ENCODE measurements around the gene DDX10.
"Not testable (repeated sequence)": the region's sequence is repeated elsewhere in the genome, so short reads cannot be mapped to it uniquely, and the experiment has no call there.

Gene DDX10

DNA sequence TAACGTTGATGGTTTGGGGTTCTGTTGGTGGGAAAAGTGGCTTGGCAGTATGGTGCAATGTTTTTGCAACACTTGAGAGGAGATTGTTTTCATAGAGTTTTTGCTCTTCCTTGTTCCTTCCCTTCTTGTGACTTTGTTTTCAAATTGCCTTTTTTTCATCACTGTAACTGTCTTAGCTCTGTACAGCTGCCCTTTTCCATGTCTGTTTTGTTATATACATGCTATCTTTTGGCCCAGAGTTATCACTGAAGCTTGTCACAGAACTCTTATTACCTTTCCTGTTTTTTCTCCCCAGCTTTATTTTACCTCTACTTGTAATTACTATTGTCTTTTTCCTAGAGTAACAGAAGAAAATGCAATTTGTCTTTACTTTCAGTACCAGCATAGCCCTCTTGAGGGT lies 154.1 kb downstream of the DDX10 start:
- DNase-seq (ENCODE audit: low read depth in 4 of 4, low spot score in 1 of 4) = no peak

DNA sequence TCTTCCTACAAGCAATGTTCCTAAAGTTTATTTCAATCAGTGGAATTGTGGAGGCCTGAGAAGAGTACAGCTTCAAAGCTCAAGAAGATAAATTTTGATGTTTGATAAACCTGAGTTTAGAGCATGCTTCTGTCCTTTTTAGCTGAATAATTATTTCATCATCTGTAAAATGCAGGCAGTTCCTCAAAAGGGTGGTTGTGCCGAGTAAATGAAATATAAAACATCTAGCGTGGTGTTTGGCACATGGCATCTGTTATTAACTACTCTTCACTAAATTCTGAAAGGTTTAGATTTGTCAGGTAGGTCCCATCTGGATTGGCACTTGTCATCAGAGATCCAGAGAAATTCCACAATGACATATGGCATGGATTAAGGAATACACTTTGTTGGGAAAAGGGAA lies 155.1 kb downstream of the DDX10 start:
- DNase-seq (ENCODE audit: low read depth in 4 of 4, low spot score in 1 of 4) = no peak

DNA sequence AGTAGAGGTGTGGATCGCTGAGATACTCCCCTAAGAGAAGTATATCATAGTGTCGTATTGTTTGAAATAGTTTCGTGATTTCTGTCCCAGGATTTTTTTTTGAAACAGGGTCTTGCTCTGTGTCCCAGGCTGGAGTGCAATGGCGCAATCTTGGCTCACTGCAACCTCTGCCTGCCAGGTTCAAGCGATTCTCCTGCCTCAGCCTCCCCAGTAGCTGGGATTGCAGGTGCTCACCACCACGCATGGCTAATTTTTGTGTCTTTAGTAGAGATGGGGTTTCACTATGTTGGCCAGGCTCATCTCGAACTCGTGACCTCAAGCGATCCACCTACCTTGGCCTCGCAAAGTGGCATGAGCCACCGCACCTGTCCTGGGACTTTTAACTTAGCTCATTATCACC lies 159.1 kb downstream of the DDX10 start:
- DNase-seq (ENCODE audit: low read depth in 4 of 4, low spot score in 1 of 4) = not testable (repeated sequence)

DNA sequence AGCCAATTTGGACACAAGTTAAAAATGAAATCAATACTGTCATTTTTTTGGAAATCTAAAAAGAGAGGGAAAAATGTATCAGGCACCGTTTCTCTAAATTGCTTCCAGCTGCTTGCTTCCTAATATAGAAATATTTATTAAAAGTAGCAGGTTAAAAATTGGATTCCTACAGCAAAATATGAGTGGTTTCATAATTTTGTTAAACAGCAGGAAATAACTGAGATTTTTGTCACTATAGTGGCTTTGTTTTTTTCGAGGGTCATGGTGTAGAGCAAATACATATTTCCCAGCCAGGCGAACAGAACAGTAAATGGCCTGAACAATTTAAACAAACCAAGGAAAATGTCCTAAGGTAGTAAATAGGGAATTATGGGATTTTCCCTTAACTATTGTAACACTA lies 159.7 kb downstream of the DDX10 start:
- DNase-seq (ENCODE audit: low read depth in 4 of 4, low spot score in 1 of 4) = no peak

DNA sequence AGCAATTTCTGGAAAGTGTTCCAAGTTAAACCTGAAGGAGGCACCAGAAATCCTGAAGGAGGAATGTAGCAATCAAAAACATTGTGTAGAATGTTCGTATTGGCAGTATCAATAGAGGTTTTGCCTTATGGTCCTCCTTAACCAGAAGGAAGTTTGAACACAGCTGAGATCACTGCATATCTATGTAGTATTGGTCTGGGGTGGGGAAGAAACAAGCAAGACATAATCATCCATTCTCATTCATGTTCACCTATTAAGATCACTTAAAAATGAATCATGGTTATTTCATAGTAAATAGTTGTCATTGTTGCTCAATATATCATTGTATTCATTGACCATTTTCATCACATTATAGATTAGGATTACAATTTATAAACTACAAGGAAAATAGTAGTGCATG lies 160.5 kb downstream of the DDX10 start:
- DNase-seq (ENCODE audit: low read depth in 4 of 4, low spot score in 1 of 4) = no peak

DNA sequence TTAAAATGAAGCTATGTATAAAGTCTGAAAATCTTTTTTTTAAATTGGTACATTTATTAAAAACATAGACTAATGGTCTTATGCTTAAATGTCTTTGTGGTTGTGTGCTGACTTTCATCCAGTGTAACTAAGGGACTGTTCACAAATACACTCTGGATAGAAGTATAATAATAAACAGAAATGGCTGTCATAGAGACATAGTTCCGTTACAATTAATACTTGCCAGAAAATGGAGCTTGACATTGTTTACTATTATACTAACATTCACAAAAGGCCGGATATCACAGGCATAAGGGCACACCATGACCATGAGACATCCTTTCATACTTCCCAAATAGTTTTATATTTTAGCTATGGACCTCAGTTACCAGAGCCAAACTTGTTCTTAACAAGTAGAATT lies 161.3 kb downstream of the DDX10 start:
- DNase-seq (ENCODE audit: low read depth in 4 of 4, low spot score in 1 of 4) = no peak

DNA sequence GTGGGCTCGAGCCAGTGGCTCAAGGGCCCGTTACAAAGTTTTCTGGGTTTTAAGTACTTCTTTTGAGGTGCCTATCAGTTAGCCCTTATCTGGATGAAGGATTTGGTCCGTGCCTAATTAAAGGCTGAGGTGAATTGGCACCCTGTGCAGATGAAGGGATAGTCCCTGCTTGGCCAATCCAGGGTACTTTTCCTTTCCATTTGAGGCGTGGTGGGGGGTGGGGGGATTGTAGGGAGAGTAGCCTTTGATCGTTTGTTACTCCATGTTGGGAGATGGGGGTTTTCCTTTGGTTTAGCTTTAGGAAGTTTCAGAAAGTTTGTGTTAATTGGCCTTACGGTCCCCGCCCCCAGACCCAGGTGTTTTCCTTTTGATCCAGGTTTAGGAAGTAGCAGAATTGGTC lies 170.8 kb downstream of the DDX10 start:
- DNase-seq (ENCODE audit: low read depth in 4 of 4, low spot score in 1 of 4) = no peak

DNA sequence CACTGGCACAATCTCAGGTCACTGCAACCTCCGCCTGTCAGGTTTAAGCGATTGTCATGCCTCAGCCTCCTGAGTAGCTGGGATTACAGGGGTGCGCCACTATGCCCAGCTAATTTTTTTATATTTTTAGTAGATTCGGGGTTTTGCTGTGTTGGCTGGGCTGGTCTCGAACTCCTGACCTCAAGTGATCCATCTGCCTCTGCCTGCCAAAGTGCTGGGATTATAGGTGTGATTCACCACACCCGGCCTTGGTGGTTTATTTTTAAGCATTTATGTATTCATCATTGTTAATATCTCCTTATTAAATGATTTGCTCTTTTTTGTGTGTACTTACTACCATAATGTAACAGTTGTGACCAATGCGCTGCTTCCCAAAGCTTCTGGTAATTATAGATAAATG lies 171.7 kb downstream of the DDX10 start:
- no peak for DNase-seq (ENCODE audit: low read depth in 4 of 4, low spot score in 1 of 4)

DNA sequence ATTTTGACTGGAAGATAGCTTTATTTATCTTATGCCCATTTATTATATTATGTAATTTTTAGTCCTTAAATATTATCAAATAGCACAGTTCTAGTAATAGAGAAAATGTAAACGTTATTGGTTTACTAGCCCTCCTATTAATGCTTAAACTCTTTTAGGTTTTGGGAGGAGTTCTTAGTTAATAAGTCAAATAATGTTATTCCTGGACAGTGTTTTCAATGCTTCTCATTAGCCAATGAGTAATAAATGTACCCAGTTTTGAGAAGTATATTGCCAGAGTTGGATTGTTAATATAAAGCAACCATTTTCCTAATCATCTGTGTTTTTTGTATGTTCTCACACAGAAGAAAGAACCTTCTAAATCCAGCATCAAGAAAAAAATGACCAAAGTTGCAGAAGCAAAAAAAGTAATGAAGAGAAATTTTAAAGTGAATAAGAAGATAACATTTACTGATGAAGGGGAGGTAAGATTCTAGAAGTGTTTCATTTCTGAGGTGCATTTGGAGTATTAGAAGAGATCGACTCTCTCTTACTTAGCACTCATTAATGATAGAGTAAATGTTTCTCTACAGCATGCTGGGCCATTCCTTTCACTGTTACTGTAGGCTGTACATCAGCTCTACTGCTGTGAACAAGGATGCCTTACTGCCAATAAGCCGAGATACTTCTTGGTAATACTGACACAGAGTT lies 173.4 kb downstream of the DDX10 start:
- DNase-seq (ENCODE audit: low read depth in 4 of 4, low spot score in 1 of 4) = no peak

DNA sequence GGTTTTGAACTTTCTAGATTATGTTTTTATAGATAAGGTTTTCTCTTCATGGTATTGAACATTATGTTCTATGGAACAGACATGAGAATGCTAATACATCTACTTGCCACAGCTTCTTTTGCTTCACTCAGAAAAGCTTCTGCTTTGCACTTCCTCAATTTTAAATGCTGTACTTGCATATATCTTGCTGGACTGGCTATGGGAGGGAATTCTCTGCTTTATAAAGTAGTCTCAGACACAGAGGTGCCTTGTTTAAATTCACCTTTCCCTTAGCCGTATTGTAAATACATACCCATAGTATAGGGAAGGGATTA lies 173.9 kb downstream of the DDX10 start:
- no peak for DNase-seq (ENCODE audit: low read depth in 4 of 4, low spot score in 1 of 4)

DNA sequence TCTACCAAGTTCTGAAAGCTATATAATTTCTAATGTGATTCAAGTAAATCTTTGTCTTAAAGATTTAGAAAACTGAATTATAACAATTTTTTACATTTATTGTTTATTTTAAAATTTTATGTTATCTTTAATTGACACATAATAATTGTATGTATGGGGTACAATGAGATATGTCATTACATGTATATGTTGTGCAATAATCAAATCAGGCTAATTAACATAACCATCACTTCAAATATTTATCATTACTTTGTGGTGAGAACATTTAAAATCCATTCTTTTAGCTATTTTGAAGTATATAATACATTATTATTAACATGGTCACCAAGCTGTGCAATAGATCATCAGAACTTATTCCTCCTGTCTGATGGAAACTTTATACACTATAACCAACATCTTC lies 181.1 kb downstream of the DDX10 start:
- DNase-seq (ENCODE audit: low read depth in 4 of 4, low spot score in 1 of 4) = no peak

DNA sequence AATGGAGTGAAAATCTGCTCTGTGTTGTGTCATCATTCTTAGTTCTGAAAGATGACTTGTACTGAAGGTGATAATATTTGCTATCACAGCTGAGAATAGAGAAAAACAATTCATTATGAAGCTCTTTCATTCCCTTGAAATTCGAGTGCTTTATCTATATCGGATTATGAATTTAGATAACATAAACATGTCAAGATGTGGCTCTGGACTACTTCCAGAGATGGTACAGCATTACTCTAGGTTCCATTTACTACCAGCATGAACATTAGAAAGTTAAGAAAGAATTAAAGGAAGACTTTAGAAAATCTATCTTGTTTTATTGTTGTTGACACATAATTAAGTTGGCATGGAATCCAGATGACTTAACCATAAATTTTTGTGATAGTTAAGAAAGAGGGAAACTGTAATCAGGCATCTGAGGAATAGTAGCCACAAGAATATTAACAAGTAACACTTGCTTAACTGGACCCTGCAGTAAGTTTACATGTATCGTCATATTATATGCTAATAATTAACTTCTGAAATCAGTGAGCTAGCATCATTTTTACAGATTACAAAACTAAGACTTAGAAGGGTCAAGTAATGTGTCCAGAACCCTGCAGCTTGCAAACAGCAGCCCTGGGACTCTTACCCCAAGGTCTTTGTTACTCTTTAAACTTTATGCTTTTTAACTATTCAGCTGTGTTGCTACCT lies 182.6 kb downstream of the DDX10 start:
- DNase-seq (ENCODE audit: low read depth in 4 of 4, low spot score in 1 of 4) = no peak

DNA sequence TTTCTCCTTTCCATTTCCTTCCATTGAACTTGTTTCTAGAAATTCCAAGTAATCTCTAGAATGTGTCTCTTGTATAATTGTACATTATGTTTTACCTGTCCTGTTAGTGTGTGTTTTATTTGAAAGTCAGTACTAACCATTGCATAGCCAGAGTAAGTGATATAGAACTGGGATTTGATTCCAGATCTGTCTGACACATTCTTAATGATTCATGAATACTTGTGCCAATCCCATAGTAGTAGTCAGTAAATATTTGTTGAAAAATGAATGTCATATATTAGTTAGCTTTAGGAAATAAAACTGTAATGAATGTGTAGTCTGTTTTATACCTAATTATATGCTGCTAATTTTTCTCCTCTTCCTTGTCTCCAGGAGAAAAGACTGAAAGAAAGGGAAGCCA lies 186.9 kb downstream of the DDX10 start:
- no peak for DNase-seq (ENCODE audit: low read depth in 4 of 4, low spot score in 1 of 4)

DNA sequence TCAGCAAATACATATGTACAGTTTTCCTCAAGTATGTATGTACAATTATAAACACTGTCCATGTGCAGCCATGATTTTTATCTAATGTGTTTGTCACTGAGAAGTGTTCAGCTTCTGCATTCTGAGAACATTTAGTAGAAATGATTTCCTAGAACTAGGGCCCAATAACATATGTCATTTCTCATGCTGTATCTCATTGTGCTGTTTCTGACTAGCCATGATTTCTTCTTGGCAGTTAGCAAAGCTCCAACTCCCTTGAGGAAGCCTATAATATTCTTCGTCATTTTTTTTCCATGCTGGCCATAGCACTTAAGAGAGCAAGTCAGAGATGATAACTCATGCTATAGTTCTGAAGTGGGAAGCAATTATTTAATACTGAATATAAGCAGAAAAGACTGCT lies 187.8 kb downstream of the DDX10 start:
- DNase-seq (ENCODE audit: low read depth in 4 of 4, low spot score in 1 of 4) = no peak

DNA sequence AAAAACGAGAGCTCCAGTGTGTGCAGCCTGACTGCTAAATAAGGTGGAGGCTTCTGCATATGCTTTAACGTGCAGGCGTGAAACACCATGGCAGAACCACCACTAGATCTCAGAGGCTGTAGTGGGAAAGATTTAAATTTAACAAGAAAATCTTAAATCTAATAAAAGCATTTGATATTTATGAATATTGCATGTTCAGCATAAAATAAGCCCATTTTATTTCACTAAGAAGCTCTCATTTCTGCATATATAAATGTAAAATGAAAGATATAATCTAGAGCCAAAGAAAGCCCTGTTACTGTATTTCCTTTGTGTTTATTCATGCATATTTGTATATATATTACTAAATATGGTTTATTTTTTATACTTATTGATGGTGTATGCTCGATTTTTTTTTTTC lies 188.3 kb downstream of the DDX10 start:
- no peak for DNase-seq (ENCODE audit: low read depth in 4 of 4, low spot score in 1 of 4)

DNA sequence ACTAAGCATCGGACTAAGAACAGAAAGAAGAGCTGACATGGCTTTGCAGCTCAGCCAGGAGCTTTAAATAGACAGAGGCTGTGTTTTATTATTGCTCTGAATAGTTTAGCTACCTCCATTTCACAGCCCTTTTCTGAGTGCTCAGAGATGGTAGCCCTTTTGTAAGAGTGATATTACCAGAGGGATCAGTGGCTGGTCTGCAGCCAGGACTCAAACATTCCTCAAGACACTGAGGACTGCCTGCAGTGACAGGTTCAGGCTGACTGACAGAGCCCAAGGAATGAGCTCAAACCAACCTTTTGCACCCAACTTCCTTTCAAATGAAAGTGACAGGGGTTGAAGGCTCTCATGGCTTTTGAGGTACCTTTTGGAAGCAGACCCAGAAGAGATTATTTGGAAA lies 189.0 kb downstream of the DDX10 start:
- no peak for DNase-seq (ENCODE audit: low read depth in 4 of 4, low spot score in 1 of 4)

DNA sequence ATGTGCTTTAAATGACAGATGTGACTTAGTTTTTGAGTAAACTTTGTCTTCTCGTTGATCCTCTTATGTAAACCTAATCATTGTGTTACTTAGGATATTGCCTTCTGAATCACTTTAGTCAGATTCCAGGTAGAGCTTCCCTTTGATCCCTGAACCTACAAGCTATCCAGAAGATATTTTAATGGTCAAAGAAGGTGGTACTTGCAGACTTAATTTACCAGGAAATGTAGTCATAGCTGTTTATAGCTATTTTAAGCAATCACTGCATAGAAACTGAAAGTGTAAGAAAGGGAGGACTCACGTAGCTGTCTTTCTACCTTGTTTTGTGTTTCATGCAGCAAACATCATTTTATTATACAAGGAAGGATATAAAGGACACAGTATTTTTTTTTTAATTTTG lies 189.5 kb downstream of the DDX10 start:
- no peak for DNase-seq (ENCODE audit: low read depth in 4 of 4, low spot score in 1 of 4)

DNA sequence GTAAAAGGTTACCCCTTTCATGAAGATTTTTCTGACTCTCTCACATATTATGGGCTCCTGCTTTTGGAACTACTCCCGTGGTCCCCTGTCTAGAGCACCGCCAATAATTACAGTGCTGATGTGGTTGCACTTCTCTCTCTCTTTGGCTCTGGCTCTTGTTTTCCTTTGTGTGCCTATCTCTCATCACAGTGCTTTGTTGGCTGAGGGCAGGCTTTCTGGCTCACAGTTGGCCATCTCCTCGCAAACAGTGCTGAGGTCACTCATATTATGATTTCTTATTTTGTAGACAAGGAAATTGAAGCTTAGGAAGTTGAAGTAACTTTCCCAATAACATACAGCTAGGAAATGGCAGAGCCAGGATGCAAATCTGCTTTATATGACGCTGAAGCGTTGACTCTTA lies 192.5 kb downstream of the DDX10 start:
- no peak for DNase-seq (ENCODE audit: low read depth in 4 of 4, low spot score in 1 of 4)

DNA sequence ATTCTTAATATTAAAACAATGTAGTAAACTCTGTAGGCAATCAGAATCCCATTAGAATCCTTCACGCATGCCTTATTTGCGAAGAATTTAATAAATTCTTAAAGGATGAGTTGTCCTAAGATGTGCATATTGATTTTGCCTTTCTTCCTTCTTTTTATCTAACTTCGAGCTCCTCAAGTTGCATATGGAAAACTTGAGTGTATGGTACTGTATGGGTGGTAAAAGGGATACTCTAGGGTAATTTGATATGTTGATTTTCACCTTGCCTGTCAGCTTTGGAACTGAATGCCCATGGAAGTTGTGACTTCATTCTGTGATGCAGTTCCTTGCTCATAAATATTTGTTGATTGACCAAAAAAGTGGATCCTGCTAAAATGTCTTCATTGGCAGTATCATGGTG lies 193.8 kb downstream of the DDX10 start:
- no peak for DNase-seq (ENCODE audit: low read depth in 4 of 4, low spot score in 1 of 4)

DNA sequence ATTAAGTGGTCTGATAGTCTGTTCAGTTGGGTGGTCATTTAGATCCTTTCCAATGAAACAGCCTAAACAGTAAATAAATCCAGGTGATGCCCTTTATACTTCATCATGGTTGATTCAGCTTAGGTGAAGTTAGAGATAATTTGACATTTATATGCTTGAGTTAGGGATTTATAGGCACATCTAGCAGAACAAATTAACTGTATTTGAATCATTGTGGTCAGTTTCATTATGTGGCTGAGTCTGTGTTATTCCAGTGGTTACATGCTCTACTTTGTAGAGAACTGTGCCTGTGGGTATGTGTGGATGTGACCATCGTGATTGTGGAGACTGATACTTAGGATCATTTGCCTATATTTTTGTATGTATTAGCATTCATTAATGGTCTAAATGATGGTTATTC lies 194.6 kb downstream of the DDX10 start:
- no peak for DNase-seq (ENCODE audit: low read depth in 4 of 4, low spot score in 1 of 4)

DNA sequence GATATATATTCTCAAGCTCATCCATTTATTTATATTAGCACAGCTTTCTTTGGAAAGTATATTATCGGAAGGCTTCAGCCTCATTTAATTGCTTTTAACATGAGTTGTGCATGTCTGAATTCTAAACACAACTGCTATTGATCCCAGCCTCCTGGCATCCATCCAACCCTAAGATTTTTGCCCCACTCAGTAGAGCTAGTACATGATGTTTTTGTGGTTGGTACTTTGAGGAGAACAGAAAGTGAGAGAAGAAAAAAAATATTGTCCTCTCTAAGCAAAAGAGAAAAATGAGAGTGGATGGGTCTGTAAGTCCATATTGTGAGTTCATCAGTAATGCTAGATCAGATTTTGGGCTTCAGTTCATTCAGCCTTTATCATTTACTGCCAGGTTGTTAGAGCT lies 198.7 kb downstream of the DDX10 start:
- DNase-seq (ENCODE audit: low read depth in 4 of 4, low spot score in 1 of 4) = no peak

DNA sequence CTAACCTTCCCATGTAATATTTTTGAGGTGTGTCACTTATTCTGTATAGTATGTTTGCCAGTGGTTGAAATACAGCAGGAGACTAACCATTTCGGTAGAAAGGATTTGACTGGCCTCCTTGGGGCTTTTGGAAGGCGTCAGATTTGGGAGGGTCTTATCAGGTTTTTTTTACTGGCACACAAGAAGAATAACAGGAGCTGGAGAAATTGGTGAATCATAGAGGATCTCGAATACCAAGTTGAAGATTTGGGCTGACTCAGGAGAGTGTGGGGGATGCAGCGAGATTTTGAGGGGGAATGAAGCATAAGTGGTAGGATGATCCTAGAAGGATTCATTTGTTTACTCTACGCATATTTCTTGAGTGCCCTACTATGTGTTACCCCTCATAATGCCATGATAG lies 200.5 kb downstream of the DDX10 start:
- DNase-seq (ENCODE audit: low read depth in 4 of 4, low spot score in 1 of 4) = no peak

DNA sequence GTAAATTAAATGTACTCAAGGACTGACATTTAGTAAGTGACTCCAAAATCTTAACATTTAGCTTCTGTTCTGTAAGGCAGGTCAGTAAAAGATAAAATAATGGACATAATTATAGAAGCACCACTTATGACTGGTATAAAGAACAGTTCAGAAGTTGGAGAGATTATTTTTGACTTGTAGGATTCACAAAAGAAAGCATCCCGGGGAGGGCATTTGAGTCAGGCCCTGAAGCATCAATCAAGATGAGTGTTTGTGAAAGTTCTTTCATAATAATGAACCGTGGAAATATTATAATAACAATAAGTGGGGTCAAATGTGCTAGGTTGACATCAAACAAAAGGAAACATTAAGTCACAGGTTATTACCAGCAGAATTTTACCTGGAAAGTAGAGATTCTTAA lies 201.9 kb downstream of the DDX10 start:
- no peak for DNase-seq (ENCODE audit: low read depth in 4 of 4, low spot score in 1 of 4)

All from stimulated activated CD4-positive, alpha-beta T cell treated with anti-CD3 and anti-CD28 coated beads, Interleukin-1b, Interleukin-23, amount 100 ng/mL, for 24 hours (primary cell).